Glutamatergic neuron (in vitro differentiated cells): Measurements from ENCODE around the gene CTSA. TPM values are rescaled to one million over a fixed set of nuclear protein-coding genes. Genes with fewer than 3 reads are reported as not detected.
"Not testable (repeated sequence)": the region's sequence is repeated elsewhere in the genome, so short reads cannot be mapped to it uniquely, and the experiment has no call there.

Source experiments
- DNase-seq: peaks from one replicate; pipeline ENCODE4 v3.0.0; 2022
- H3K27ac Mint-ChIP-seq: one replicate; pipeline ENCODE4 v1.8.0; 2020; ENCODE audit warnings: mild to moderate bottlenecking, mixed read lengths, inconsistent platforms; ENCODE audit not compliant: unreplicated experiment
- H3K27me3 Mint-ChIP-seq: one replicate; pipeline ENCODE4 v1.8.0; 2020; ENCODE audit warnings: mild to moderate bottlenecking, moderate library complexity, mixed read lengths, inconsistent platforms; ENCODE audit not compliant: unreplicated experiment
- H3K36me3 Mint-ChIP-seq: one replicate; pipeline ENCODE4 v1.8.0; 2020; ENCODE audit warnings: mild to moderate bottlenecking, mixed read lengths, inconsistent platforms; ENCODE audit not compliant: unreplicated experiment
- H3K4me1 Mint-ChIP-seq: one replicate; pipeline ENCODE4 v1.8.0; 2020; ENCODE audit warnings: mild to moderate bottlenecking, low read depth, mixed read lengths, inconsistent platforms; ENCODE audit not compliant: unreplicated experiment
- H3K4me3 Mint-ChIP-seq: one replicate; pipeline ENCODE4 v1.8.0; 2020; ENCODE audit warnings: mild to moderate bottlenecking, mixed read lengths, inconsistent platforms; ENCODE audit not compliant: unreplicated experiment
- H3K9me3 Mint-ChIP-seq: one replicate; pipeline ENCODE4 v1.8.0; 2020; ENCODE audit warnings: mild to moderate bottlenecking, moderate library complexity, mixed read lengths, inconsistent platforms; ENCODE audit not compliant: unreplicated experiment
- total RNA-seq: library from RNA; stranded (reverse); fragmentation: NEBNext Ultra II Directional; extraction: Animal tissue kit (Norgen Biotek cat#: 25700); gene quantifications from one replicate; pipeline ENCODE4 v1.2.1, GENCODE V29; 2021; ENCODE audit not compliant: unreplicated experiment
- TF ChIP-seq, protein P1 (sequence below): fragments of 200-600 bp; sonication (generic); IDR thresholded peaks from one replicate; pipeline ENCODE4 v1.5.0; 2021; ENCODE audit not compliant: partially characterized antibody, unreplicated experiment

The CTSA gene
- total RNA-seq, 1 donor from 2014 or later: 63.7 TPM

DNA sequence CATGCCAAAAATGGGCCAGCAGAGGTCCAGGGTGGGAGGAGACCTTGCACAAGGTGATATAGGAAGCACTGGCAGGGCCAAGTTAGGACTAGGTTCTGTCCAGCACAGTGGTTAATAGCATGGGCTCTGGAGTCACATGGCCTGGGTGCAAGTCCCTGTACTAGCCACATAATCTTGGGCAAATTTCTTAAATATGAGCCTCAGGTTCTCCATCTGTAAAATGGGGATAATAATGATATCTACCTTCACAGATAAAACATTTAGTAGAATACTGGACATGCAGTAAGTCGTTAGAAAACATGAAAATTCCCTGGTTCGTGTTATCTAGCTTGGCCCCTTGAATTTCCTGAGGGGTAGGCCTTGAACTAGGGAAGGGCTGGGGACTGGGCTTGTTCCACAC lies 6.2 kb downstream of the CTSA start:
- TF ChIP-seq, protein P1, sequence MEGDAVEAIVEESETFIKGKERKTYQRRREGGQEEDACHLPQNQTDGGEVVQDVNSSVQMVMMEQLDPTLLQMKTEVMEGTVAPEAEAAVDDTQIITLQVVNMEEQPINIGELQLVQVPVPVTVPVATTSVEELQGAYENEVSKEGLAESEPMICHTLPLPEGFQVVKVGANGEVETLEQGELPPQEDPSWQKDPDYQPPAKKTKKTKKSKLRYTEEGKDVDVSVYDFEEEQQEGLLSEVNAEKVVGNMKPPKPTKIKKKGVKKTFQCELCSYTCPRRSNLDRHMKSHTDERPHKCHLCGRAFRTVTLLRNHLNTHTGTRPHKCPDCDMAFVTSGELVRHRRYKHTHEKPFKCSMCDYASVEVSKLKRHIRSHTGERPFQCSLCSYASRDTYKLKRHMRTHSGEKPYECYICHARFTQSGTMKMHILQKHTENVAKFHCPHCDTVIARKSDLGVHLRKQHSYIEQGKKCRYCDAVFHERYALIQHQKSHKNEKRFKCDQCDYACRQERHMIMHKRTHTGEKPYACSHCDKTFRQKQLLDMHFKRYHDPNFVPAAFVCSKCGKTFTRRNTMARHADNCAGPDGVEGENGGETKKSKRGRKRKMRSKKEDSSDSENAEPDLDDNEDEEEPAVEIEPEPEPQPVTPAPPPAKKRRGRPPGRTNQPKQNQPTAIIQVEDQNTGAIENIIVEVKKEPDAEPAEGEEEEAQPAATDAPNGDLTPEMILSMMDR: no peak
- Mint-ChIP-seq H3K36me3 (no peaks in the 10 kb centered on the region), H3K9me3 (peaks cover 3% of the 10 kb centered on the region), H3K4me1 (peaks cover 8% of the 10 kb centered on the region), H3K27me3 (peaks cover 11% of the 10 kb centered on the region), H3K27ac (no peak overlapping the region), H3K4me3 (no peak overlapping the region)
- no peak for DNase-seq

DNA sequence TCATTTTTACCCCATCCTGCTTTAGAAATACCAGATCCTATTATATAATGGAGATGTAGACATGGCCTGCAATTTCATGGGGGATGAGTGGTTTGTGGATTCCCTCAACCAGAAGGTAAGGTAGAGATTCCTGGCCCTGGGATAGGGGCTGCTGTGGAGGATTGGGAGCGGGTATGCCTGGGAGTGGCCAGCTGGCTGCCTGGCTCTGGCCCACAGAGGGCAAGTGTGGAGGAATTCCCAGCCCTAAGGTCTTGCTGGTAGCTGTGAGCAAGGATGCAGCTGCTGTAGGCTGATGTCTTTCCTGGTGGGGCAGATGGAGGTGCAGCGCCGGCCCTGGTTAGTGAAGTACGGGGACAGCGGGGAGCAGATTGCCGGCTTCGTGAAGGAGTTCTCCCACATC lies 6.6 kb downstream of the CTSA start:
- no peaks in the 10 kb centered on the region for H3K36me3 Mint-ChIP-seq
- H3K4me1 Mint-ChIP-seq: peaks cover 5% of the 10 kb centered on the region

DNA sequence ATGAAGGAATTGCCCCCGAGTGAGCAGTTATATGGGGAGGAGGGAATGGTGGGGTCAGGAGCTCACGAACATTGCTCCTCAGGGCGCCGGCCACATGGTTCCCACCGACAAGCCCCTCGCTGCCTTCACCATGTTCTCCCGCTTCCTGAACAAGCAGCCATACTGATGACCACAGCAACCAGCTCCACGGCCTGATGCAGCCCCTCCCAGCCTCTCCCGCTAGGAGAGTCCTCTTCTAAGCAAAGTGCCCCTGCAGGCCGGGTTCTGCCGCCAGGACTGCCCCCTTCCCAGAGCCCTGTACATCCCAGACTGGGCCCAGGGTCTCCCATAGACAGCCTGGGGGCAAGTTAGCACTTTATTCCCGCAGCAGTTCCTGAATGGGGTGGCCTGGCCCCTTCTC lies 7.2 kb downstream of the CTSA start:
- no peak for DNase-seq
- TF ChIP-seq, protein P1: no peak
- Mint-ChIP-seq H3K4me3 (no peak overlapping the region), H3K36me3 (no peaks in the 10 kb centered on the region), H3K27ac (no peak overlapping the region), H3K27me3 (peaks cover 8% of the 10 kb centered on the region), H3K9me3 (no peaks in the 10 kb centered on the region), H3K4me1 (peaks cover 5% of the 10 kb centered on the region)

More for the DNA sequence above, 6.6 kb downstream of the CTSA start:
- no peak for DNase-seq
- H3K4me3 Mint-ChIP-seq: no peak overlapping the region
- TF ChIP-seq, protein P1: no peak
- H3K27ac Mint-ChIP-seq: no peak overlapping the region
- H3K27me3 Mint-ChIP-seq: peaks cover 8% of the 10 kb centered on the region
- no peaks in the 10 kb centered on the region for H3K9me3 Mint-ChIP-seq

DNA sequence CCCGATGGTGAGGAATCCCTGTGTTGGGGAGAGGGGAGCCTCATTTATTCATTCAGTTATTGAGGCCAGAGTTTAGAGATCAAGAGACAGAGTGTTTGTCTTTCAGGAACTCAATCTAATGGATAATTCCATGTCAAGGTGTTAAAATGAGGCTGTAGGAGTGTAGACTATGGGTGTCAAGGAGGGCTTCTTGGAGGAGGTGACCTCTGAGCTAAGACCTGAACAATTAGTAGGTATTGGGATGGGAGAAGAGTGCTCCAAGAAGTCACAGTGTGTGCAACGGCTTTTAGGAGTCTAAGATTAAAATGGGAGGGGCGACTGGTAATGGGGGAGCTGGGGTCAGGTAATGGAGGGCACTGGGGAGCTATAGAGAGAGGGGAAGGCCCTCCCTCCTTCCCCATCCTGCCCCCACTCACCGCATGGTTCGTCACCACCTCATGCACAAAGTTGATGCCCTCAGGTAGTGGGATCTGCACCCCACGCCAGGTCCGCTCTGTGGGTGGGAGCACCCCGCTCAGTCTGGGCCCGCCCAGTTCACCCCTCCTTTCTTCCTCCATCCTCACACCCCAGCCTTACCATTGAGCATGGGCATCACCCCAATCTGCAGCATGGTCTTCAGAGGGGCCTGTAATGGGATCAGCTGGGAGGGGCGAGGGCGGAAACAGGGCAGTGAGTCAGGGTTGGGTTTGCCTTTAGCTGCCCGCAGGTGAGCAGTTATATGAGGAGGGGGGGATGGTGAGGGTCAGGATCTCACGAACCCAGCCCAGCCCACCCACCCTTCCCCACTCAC lies 8.1 kb downstream of the CTSA start:
- no peak for DNase-seq
- H3K4me1 Mint-ChIP-seq: peaks cover 5% of the 10 kb centered on the region
- peaks cover 8% of the 10 kb centered on the region for H3K27me3 Mint-ChIP-seq
- no peak overlapping the region for H3K4me3 Mint-ChIP-seq
- H3K9me3 Mint-ChIP-seq: no peaks in the 10 kb centered on the region
- no peaks in the 10 kb centered on the region for H3K36me3 Mint-ChIP-seq
- TF ChIP-seq, protein P1: no peak
- no peak overlapping the region for H3K27ac Mint-ChIP-seq

DNA sequence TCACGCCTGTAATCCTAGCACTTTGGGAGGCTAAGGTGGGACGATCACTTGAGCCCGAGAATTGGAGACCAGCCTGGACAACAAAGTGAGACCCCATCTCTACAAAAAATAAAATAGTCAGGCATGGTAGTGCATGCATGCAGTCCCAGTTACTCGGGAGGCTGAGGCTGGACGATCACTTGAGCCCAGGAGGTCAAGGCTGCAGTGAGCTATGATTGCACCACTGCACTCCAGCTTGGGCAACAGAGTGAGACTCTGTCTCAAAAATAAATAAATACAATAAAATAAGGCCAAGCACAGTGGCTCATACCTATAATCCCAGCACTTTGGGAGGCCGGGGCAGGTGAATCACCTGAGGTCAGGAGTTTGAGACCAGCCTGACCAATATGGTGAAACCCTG lies 10.2 kb downstream of the CTSA start:
- H3K9me3 Mint-ChIP-seq, H3K27me3 Mint-ChIP-seq, H3K27ac Mint-ChIP-seq, DNase-seq, H3K4me1 Mint-ChIP-seq, H3K4me3 Mint-ChIP-seq, H3K36me3 Mint-ChIP-seq: not testable (repeated sequence)
